SK-N-SH treated with all-trans-retinoic acid at 6 μM for 48 hours (cell line): Measurements from ENCODE around the gene UIMC1.

ENCODE experiments used
- ATAC-seq: fragments of 200-7000 bp; cut with Tn5 transposase; 3 replicates; pipeline ENCODE4 v1.9.1; 2020; ENCODE audit warnings: mild to moderate bottlenecking, moderate library complexity
- ARNTL ChIP-seq: fragments of 450-650 bp; formaldehyde crosslinking; IDR thresholded peaks from 2 replicates; pipeline ENCODE4 v1.5.0; 2020; ENCODE audit warnings: low read depth, mild to moderate bottlenecking, moderate library complexity, borderline replicate concordance
- BACH2 ChIP-seq: fragments of 250-450 bp; sonication (Bioruptor Pico); IDR thresholded peaks from 2 replicates; pipeline ENCODE4 v1.9.0; 2021; ENCODE audit warnings: mild to moderate bottlenecking, borderline replicate concordance
- CSDC2 ChIP-seq: fragments of 250-450 bp; sonication (Bioruptor Pico); IDR thresholded peaks from 2 replicates; pipeline ENCODE4 v1.5.0; 2020; ENCODE audit warnings: mild to moderate bottlenecking, moderate library complexity
- ESRRG ChIP-seq: fragments of 250-450 bp; sonication (Bioruptor Pico); IDR thresholded peaks from 2 replicates; pipeline ENCODE4 v1.6.1; 2021; ENCODE audit warnings: mild to moderate bottlenecking
- GLIS3 ChIP-seq: fragments of 250-450 bp; sonication (Bioruptor Pico); IDR thresholded peaks from 2 replicates; pipeline ENCODE4 v1.5.0; 2020; ENCODE audit warnings: mild to moderate bottlenecking, moderate library complexity
- ISL1 ChIP-seq: fragments of 250-450 bp; sonication (Bioruptor Pico); IDR thresholded peaks from 2 replicates; pipeline ENCODE4 v2.1.2; 2022; ENCODE audit warnings: mild to moderate bottlenecking, moderate library complexity
- OSR1 ChIP-seq: fragments of 250-450 bp; sonication (Bioruptor Pico); IDR thresholded peaks from 2 replicates; pipeline ENCODE4 v1.8.0; 2022; ENCODE audit warnings: moderate library complexity, mild to moderate bottlenecking, inconsistent platforms
- PPARA ChIP-seq: fragments of 250-450 bp; sonication (Bioruptor Pico); IDR thresholded peaks from 2 replicates; pipeline ENCODE4 v1.5.0; 2020; ENCODE audit warnings: mild to moderate bottlenecking, borderline replicate concordance
- RARB ChIP-seq: fragments of 250-450 bp; sonication (Bioruptor Pico); IDR thresholded peaks from 2 replicates; pipeline ENCODE4 v1.8.0; 2021; ENCODE audit warnings: mild to moderate bottlenecking, moderate library complexity
- SNAI2 ChIP-seq: fragments of 250-450 bp; sonication (Bioruptor Pico); IDR thresholded peaks from 2 replicates; pipeline ENCODE4 v1.5.0; 2020; ENCODE audit warnings: mild to moderate bottlenecking, moderate library complexity
- TCF4 ChIP-seq: fragments of 250-450 bp; sonication (Bioruptor Pico); IDR thresholded peaks from 2 replicates; pipeline ENCODE4 v1.8.0; 2021; ENCODE audit warnings: mild to moderate bottlenecking, moderate library complexity, borderline replicate concordance
- TOX ChIP-seq: fragments of 250-450 bp; sonication (Bioruptor Pico); IDR thresholded peaks from 2 replicates; pipeline ENCODE4 v1.8.0; 2021; ENCODE audit warnings: mild to moderate bottlenecking, moderate library complexity, borderline replicate concordance
- ZC3H10 ChIP-seq: fragments of 250-450 bp; sonication (Bioruptor Pico); IDR thresholded peaks from 2 replicates; pipeline ENCODE4 v1.5.1; 2021; ENCODE audit warnings: mild to moderate bottlenecking, moderate library complexity
- ZFP3 ChIP-seq: fragments of 250-450 bp; sonication (Bioruptor Pico); IDR thresholded peaks from 2 replicates; pipeline ENCODE4 v1.5.0; 2020; ENCODE audit warnings: mild to moderate bottlenecking, moderate library complexity
- ZFP30 ChIP-seq: fragments of 450-650 bp; formaldehyde crosslinking; IDR thresholded peaks from 2 replicates; pipeline ENCODE4 v1.5.0; 2022; ENCODE audit warnings: mild to moderate bottlenecking, moderate library complexity
- ZNF565 ChIP-seq: fragments of 450-650 bp; formaldehyde crosslinking; conservative IDR thresholded peaks from 2 replicates; pipeline ENCODE4 v1.5.0; 2020; ENCODE audit warnings: low read depth, mild to moderate bottlenecking, moderate library complexity
- ZNF70 ChIP-seq: fragments of 450-650 bp; formaldehyde crosslinking; IDR thresholded peaks from 2 replicates; pipeline ENCODE4 v1.5.0; 2020; ENCODE audit warnings: mild to moderate bottlenecking, moderate library complexity
- ZNF8 ChIP-seq: fragments of 450-650 bp; formaldehyde crosslinking; IDR thresholded peaks from 2 replicates; pipeline ENCODE4 v1.5.0; 2020; ENCODE audit warnings: mild to moderate bottlenecking, moderate library complexity
- TF ChIP-seq, protein P1 (sequence below): fragments of 250-450 bp; sonication (Bioruptor Pico); IDR thresholded peaks from 2 replicates; pipeline ENCODE4 v1.5.1; 2021; ENCODE audit warnings: mild to moderate bottlenecking, moderate library complexity
- TF ChIP-seq, protein P2 (sequence below): fragments of 250-450 bp; sonication (Bioruptor Pico); IDR thresholded peaks from 2 replicates; pipeline ENCODE4 v1.8.0; 2021; ENCODE audit warnings: low read depth, mild to moderate bottlenecking, moderate library complexity, borderline replicate concordance
- TF ChIP-seq, protein P3 (sequence below): fragments of 250-450 bp; sonication (Bioruptor Pico); IDR thresholded peaks from 2 replicates; pipeline ENCODE4 v1.8.0; 2020; ENCODE audit warnings: mild to moderate bottlenecking, moderate library complexity, borderline replicate concordance
- TF ChIP-seq, protein P4 (sequence below): fragments of 250-450 bp; sonication (Bioruptor Pico); IDR thresholded peaks from 2 replicates; pipeline ENCODE4 v1.5.0; 2020; ENCODE audit warnings: mild to moderate bottlenecking, moderate library complexity
- TF ChIP-seq, protein P5 (sequence below): fragments of 250-450 bp; sonication (Bioruptor Pico); IDR thresholded peaks from 2 replicates; pipeline ENCODE4 v1.5.1; 2020; ENCODE audit warnings: low read depth, mild to moderate bottlenecking, moderate library complexity

The UIMC1 gene

DNA sequence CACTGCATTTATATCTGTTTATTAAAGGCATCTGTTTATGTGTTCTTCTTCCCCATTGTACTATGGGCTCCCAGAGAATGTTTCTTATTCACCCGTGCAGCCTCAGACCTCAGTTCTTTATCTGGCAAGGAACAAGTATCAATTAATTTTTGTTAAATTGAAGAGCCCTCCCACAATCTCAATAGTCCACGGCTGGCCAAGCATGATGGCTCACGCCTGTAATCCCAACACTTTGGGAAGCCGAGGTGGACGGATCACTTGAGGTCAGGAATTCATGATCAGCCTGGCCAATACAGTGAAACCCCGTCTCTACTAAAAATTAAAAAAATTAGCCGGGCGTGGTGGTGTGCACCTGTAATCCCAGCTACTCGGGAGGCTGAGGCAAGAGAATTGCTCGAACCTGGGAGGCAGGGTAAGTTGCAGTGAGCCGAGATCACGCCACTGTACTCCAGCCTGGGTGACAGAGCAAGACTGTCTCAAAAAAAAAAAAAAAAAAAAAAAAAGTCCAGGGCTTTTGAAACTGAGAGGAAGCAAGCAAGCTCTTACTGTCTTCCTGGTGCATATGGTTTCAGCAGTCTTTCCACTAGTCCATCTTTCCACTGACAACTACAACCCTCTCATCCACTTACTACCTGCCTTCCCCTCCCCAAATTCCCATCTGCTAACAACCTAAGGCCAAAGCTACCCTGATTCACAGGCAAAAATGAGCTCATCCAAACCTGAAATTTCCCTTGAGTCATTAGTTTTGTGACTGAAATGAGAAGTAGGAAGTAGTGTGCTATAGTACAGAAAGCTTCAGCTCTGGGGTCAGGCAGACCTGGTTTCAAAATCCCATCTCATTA, 105.1 kb downstream of the UIMC1 start:
- TF ChIP-seq, protein P1, sequence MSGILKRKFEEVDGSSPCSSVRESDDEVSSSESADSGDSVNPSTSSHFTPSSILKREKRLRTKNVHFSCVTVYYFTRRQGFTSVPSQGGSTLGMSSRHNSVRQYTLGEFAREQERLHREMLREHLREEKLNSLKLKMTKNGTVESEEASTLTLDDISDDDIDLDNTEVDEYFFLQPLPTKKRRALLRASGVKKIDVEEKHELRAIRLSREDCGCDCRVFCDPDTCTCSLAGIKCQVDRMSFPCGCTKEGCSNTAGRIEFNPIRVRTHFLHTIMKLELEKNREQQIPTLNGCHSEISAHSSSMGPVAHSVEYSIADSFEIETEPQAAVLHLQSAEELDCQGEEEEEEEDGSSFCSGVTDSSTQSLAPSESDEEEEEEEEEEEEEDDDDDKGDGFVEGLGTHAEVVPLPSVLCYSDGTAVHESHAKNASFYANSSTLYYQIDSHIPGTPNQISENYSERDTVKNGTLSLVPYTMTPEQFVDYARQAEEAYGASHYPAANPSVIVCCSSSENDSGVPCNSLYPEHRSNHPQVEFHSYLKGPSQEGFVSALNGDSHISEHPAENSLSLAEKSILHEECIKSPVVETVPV (CRISPR knock-in tag) = no peak
- TF ChIP-seq ZNF565 (CRISPR knock-in tag) = no peak
- TF ChIP-seq, protein P2, sequence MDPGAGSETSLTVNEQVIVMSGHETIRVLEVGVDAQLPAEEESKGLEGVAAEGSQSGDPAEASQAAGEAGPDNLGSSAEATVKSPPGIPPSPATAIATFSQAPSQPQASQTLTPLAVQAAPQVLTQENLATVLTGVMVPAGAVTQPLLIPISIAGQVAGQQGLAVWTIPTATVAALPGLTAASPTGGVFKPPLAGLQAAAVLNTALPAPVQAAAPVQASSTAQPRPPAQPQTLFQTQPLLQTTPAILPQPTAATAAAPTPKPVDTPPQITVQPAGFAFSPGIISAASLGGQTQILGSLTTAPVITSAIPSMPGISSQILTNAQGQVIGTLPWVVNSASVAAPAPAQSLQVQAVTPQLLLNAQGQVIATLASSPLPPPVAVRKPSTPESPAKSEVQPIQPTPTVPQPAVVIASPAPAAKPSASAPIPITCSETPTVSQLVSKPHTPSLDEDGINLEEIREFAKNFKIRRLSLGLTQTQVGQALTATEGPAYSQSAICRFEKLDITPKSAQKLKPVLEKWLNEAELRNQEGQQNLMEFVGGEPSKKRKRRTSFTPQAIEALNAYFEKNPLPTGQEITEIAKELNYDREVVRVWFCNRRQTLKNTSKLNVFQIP (CRISPR knock-in tag) = no peak
- TF ChIP-seq OSR1 (CRISPR knock-in tag) = no peak
- no peak for TF ChIP-seq TCF4 (CRISPR knock-in tag)
- no peak for TF ChIP-seq GLIS3
- TF ChIP-seq, protein P3, sequence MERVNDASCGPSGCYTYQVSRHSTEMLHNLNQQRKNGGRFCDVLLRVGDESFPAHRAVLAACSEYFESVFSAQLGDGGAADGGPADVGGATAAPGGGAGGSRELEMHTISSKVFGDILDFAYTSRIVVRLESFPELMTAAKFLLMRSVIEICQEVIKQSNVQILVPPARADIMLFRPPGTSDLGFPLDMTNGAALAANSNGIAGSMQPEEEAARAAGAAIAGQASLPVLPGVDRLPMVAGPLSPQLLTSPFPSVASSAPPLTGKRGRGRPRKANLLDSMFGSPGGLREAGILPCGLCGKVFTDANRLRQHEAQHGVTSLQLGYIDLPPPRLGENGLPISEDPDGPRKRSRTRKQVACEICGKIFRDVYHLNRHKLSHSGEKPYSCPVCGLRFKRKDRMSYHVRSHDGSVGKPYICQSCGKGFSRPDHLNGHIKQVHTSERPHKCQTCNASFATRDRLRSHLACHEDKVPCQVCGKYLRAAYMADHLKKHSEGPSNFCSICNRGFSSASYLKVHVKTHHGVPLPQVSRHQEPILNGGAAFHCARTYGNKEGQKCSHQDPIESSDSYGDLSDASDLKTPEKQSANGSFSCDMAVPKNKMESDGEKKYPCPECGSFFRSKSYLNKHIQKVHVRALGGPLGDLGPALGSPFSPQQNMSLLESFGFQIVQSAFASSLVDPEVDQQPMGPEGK (CRISPR knock-in tag) = no peak
- no peak for TF ChIP-seq PPARA (CRISPR knock-in tag)
- no peak for TF ChIP-seq ZFP3 (CRISPR knock-in tag)
- no peak for TF ChIP-seq SNAI2
- no peak for TF ChIP-seq CSDC2
- TF ChIP-seq, protein P4, sequence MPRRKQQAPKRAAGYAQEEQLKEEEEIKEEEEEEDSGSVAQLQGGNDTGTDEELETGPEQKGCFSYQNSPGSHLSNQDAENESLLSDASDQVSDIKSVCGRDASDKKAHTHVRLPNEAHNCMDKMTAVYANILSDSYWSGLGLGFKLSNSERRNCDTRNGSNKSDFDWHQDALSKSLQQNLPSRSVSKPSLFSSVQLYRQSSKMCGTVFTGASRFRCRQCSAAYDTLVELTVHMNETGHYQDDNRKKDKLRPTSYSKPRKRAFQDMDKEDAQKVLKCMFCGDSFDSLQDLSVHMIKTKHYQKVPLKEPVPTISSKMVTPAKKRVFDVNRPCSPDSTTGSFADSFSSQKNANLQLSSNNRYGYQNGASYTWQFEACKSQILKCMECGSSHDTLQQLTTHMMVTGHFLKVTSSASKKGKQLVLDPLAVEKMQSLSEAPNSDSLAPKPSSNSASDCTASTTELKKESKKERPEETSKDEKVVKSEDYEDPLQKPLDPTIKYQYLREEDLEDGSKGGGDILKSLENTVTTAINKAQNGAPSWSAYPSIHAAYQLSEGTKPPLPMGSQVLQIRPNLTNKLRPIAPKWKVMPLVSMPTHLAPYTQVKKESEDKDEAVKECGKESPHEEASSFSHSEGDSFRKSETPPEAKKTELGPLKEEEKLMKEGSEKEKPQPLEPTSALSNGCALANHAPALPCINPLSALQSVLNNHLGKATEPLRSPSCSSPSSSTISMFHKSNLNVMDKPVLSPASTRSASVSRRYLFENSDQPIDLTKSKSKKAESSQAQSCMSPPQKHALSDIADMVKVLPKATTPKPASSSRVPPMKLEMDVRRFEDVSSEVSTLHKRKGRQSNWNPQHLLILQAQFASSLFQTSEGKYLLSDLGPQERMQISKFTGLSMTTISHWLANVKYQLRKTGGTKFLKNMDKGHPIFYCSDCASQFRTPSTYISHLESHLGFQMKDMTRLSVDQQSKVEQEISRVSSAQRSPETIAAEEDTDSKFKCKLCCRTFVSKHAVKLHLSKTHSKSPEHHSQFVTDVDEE (CRISPR knock-in tag) = no peak
- no peak for TF ChIP-seq ESRRG
- TF ChIP-seq TOX (CRISPR knock-in tag) = no peak
- TF ChIP-seq ZC3H10 (CRISPR knock-in tag) = no peak
- TF ChIP-seq ARNTL (CRISPR knock-in tag) = no peak
- TF ChIP-seq ZNF70 (CRISPR knock-in tag) = no peak
- TF ChIP-seq BACH2 (CRISPR knock-in tag) = no peak
- no peak for TF ChIP-seq ISL1 (CRISPR knock-in tag)
- ATAC-seq = no peak

DNA sequence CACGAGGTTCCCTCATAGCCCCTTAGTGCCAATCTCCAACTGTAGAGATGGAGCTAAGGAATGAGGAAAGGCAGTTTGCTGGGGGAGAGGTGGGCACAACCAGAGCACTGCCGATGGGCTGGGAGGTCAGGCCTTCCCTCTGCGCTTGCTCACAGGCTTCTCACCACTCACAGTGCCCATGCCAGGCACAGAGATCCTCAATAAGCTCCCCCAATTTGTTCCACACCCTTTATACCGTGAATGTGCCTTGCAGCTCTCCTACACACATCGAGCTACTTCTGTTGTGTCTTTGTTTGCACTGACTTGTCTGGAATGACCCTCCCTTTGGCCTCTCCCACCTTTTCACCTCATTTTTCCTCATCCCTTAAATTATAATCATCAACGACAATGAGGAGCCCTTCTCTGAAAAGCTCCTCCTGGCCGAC, 105.8 kb downstream of the UIMC1 start:
- no peak; the same call in 2 of the 3 replicates for ATAC-seq
- no peak for TF ChIP-seq ZNF70 (CRISPR knock-in tag)
- TF ChIP-seq ZNF565 (CRISPR knock-in tag) = no peak
- TF ChIP-seq, protein P3 (CRISPR knock-in tag) = no peak
- TF ChIP-seq, protein P2 (CRISPR knock-in tag) = no peak
- TF ChIP-seq BACH2 (CRISPR knock-in tag) = no peak
- TF ChIP-seq TOX (CRISPR knock-in tag) = no peak
- TF ChIP-seq ESRRG = no peak
- TF ChIP-seq ARNTL (CRISPR knock-in tag) = no peak
- TF ChIP-seq OSR1 (CRISPR knock-in tag) = no peak
- TF ChIP-seq, protein P5, sequence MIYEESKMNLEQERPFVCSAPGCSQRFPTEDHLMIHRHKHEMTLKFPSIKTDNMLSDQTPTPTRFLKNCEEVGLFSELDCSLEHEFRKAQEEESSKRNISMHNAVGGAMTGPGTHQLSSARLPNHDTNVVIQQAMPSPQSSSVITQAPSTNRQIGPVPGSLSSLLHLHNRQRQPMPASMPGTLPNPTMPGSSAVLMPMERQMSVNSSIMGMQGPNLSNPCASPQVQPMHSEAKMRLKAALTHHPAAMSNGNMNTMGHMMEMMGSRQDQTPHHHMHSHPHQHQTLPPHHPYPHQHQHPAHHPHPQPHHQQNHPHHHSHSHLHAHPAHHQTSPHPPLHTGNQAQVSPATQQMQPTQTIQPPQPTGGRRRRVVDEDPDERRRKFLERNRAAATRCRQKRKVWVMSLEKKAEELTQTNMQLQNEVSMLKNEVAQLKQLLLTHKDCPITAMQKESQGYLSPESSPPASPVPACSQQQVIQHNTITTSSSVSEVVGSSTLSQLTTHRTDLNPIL (CRISPR knock-in tag) = no peak
- no peak for TF ChIP-seq RARB (CRISPR knock-in tag)
- TF ChIP-seq ZNF8 (CRISPR knock-in tag) = no peak
- no peak for TF ChIP-seq ISL1 (CRISPR knock-in tag)
- no peak for TF ChIP-seq GLIS3
- TF ChIP-seq ZFP30 (CRISPR knock-in tag) = no peak
- no peak for TF ChIP-seq ZFP3 (CRISPR knock-in tag)
- TF ChIP-seq, protein P1 (CRISPR knock-in tag) = no peak
- TF ChIP-seq ZC3H10 (CRISPR knock-in tag) = no peak
- TF ChIP-seq PPARA (CRISPR knock-in tag) = no peak
